Measurements from ENCODE around the gene RACGAP1.

GRCh38 chr12:49982246-49983087 is 42.8 kb downstream of the RACGAP1 start:
- TF ChIP-seq POLR2A (IDR thresholded peaks at IDR 0.05) (no peak), POLR2AphosphoS5 (IDR thresholded peaks at IDR 0.05) (no peak)
- TF ChIP-seq, protein P1, sequence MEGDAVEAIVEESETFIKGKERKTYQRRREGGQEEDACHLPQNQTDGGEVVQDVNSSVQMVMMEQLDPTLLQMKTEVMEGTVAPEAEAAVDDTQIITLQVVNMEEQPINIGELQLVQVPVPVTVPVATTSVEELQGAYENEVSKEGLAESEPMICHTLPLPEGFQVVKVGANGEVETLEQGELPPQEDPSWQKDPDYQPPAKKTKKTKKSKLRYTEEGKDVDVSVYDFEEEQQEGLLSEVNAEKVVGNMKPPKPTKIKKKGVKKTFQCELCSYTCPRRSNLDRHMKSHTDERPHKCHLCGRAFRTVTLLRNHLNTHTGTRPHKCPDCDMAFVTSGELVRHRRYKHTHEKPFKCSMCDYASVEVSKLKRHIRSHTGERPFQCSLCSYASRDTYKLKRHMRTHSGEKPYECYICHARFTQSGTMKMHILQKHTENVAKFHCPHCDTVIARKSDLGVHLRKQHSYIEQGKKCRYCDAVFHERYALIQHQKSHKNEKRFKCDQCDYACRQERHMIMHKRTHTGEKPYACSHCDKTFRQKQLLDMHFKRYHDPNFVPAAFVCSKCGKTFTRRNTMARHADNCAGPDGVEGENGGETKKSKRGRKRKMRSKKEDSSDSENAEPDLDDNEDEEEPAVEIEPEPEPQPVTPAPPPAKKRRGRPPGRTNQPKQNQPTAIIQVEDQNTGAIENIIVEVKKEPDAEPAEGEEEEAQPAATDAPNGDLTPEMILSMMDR (IDR thresholded peaks at IDR 0.05) = no peak

All from gastroesophageal sphincter (tissue), 3 donors.